ENCODE results near the gene FAS. TPM values are rescaled to one million over a fixed set of nuclear protein-coding genes. Genes with fewer than 3 reads are reported as not detected.
"Not testable (repeated sequence)": the region's sequence is repeated elsewhere in the genome, so short reads cannot be mapped to it uniquely, and the experiment has no call there.

FAS gene
- total RNA-seq, 1 donor from 2014 or later: 7.6 TPM

DNA sequence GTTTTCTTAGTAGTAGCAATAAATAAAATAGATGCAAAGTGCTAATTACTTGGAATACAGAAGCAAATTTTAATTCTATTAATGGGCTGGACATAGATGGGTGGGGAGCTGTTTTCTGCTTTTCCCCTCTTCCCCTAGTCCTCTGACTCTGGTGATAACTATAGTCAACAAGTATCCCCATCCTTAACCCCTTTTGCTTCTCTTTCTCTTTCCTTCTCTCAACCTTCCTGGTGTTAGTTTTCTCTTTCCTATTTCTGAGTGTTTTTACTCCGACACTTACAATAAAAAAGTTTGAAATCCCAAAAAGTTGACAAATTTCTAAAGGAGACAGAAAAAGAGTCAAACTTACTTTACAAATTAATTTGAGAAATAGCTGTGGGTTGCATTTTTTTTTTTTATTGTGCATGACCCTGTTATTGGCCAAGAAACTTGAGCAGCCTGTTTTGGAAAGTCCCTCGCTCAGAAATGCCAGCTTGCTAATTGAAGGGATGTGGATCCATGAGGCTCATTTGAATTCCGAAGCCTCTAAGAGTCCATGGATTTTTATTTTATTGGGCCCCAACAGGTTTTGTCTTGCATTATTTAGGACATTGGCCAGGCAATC, 2.4 kb downstream of the FAS start:
- DNase-seq (ENCODE audit: low read depth in 2 of 2): no peak

GRCh38 chr10:88994019-88994418, 3.4 kb downstream of the FAS start:
- no peak for DNase-seq (ENCODE audit: low read depth in 2 of 2)

- DNase-seq (ENCODE audit: low read depth in 2 of 2): no peak
Observed at GRCh38 chr10:88995156-88995876, 4.7 kb downstream of the FAS start.

DNA sequence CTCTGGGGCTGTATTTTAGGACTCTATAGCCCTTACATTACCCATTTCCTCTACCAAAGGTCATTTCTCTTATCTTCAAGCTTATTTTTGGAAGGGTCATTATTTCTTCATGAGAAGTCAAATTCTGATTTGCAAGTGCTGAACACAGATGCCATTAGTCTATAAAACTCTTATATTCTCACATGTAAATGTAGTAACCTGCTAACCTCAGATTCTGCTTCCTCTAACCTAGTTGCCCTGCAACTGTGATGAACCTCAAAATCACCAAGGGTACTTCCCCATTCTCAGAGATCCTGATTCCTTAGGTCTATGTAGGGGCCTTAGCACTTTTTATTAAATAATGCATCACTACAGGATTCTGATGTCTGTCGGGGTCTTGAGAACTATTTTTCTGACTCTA, 6.3 kb downstream of the FAS start:
- DNase-seq (ENCODE audit: low read depth in 2 of 2): no peak

DNA sequence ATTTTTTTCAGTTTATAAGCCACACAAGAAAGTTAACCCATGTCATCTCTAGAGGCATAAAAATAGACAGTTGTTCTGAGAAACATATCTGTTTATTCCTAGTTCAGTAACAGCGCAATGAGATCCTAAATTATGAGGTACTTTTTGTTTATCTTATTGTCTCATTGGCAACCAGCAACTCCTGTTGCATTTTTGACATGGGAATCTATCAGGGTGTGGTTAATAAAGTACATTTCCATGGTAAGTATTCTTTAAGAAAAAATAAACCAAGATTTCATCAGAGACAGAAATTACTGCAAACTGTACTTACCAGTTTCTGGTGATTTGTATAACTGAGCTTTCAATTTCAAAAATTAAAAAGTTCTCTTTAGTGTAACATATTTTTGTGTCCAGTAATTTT, 9.0 kb downstream of the FAS start:
- DNase-seq (ENCODE audit: low read depth in 2 of 2): no peak

DNA sequence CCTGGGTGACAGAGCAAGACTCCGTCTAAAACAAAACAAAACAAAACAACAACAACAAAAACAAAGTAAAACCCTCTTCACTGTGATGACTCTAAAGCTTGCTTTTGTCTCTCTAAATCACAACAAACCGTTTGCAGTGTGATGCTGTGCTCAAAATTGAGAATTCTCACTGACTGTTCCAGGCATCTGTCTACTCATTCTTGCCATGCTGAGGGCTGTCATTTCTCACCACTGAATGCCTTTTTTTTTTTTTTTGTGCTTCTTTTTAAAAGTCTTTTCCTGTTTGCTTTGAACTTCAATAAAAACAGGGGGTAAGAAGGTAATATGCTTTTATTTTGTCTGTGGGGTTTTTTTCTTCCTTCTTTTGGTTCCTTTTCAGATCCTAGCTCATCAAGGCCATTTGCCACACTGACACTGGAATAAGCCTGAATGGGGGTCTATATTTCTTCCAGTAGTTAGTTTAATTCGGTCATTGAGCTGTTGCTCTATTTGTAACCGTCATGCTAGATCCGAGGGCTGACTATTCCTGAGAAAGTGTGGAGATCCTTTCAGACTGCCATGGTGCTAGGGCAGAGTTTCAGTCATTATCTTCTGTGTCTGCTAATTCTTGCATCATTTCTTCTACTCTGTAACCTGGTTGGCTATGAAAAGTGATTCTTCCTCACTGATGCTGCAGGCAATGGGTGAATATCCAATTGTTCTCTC, 10.6 kb downstream of the FAS start:
- no peak for DNase-seq (ENCODE audit: low read depth in 2 of 2)

GRCh38 chr10:89001729-89002072, 11.1 kb downstream of the FAS start:
- DNase-seq (ENCODE audit: low read depth in 2 of 2): no peak

- no peak for DNase-seq (ENCODE audit: low read depth in 2 of 2)
Observed at GRCh38 chr10:89002226-89002978, 11.8 kb downstream of the FAS start.

- peak in 1 of 2 donors; percentile 67 for DNase-seq (ENCODE audit: low read depth in 2 of 2)
Observed at GRCh38 chr10:89003344-89003743, 12.7 kb downstream of the FAS start.

DNA sequence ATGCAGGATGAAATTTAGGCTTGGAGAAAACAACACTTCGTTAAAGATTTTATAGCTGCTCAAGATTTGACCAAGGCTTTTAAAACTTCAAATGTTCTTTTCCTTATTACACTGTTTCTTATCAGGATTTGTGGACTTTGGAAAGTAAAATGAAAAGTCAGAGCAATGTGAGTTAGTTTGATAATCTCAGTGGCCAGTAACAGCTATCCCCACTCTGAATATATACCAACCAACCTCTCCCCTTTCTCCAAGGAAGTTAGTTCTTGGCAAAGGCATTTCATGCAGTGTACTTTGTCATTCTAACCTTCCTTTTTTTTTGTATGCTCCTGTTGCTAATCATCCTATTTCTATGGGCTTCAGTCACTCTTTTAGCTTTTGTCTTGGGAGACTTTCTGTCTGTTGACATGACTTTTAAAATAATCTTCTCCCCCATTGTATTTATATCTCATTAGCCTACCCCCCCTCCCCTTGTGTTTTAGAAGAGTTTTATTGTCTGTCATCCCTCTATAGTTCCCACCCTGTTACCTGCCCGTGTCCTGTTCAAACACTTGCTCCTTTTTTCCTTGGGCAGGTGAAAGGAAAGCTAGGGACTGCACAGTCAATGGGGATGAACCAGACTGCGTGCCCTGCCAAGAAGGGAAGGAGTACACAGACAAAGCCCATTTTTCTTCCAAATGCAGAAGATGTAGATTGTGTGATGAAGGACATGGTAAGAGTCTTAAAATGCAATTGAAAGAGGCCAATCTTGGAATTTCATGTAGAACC, 16.7 kb downstream of the FAS start:
- no peak for DNase-seq (ENCODE audit: low read depth in 2 of 2)

DNA sequence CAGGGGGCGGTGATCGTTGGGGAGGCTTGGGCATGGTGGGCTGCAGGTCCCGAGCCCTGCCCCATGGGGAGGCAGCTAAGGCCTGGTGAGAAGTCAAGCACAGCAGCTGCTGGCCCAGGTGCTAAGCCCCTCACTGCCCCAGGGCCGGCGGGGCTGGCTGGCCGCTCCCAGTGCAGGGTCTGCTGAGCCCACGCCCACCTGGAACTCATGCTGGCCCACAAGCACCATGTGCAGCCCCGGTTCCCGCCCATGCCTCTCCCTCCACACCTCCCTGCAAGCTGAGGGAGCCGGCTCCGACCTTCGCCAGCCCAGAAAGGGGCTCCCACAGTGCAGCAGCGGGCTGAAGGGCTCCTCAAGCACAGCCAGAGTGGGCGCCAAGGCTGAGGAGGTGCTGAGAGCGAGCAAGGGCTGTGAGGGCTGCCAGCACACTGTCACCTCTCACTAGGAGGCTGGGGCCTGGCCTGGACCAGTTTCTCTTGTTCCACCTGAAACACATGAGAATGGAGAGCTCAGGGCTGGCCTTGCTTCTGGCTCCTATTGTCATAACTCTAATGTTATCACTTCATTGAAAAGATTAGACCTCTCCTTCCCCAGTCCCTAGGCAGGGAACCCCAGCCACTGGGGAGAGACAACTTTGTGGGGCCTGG, 28.2 kb downstream of the FAS start:
- DNase-seq (ENCODE audit: low read depth in 2 of 2): not testable (repeated sequence)

DNA sequence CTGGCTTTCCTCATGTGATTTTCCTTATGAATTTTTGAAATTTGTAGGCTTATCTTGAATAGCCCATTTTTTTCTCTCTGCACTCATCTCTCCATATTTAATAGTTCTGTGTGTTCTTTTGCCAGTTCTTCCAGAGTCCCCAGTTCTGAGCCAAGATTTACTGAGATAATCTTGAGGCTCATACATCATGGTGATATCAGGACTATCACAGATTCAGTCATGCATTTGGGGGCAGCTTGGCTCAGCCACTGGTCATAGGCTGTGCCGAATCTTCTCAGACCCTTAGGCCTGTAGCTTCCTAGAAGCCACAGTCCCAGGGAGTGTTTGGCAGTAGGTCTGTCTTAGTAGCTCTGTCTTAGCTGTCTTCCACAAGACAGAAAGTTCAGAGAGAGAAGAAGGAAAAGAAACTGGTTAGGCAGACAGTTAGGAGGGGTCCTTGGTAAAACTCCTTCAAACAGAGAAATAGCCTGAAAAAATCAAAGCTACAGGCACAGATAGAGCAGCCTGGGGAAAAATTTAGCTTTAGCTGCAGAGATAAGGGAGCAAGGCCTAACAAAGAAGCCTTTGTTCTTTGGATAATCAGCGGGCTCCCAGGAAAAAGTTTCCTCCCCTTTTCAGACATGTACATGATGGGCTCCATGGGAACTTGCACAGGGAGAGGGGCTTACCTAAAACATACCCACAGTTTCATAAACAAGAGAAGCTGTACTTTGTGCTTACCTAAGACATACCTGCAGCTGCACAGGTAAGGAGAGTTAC, 29.1 kb downstream of the FAS start:
- no peak for DNase-seq (ENCODE audit: low read depth in 2 of 2)

DNA sequence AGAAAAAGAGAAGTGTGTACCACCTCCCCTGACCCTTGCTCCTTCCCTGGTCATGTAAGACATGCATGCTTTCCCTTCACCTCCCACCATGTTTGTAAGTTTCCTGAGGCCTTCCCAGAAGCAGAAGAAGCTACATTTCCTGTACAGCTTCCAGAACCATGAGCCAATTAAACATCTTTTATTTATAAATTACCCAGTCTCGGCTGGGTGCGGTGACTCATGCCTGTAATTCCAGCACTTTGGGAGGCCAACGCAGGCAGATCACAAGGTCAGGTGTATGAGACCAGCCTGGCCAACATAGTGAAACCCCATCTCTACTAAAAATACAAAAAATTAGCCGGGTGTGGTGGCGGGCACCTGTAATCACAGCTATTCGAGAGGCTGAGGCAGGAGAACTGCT, 30.9 kb downstream of the FAS start:
- not testable (repeated sequence) for DNase-seq (ENCODE audit: low read depth in 2 of 2)

- DNase-seq (ENCODE audit: low read depth in 2 of 2): no peak
Observed at GRCh38 chr10:89022734-89023133, 32.1 kb downstream of the FAS start.

DNA sequence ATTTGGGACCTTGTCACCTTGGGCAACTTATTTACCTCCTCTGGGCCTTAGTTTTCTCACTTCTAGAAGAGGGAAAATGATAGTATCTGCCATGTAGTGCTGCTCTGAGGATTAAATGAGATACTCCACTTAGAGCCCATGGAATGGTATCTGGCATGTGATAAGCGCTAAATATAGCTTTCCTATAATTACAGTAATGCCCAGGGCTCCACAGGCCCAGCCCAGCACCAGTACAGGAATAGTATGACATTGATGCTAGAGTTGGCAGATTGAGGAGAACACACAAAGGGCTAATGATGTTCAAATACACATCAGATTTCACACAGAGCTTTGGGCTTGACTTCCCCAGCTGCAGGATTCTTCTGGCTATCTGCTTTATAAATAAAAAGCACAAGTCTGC, 34.9 kb downstream of the FAS start:
- no peak for DNase-seq (ENCODE audit: low read depth in 2 of 2)

- no peak for DNase-seq (ENCODE audit: low read depth in 2 of 2)
Observed at GRCh38 chr10:89029181-89029580, 38.6 kb downstream of the FAS start.

DNA sequence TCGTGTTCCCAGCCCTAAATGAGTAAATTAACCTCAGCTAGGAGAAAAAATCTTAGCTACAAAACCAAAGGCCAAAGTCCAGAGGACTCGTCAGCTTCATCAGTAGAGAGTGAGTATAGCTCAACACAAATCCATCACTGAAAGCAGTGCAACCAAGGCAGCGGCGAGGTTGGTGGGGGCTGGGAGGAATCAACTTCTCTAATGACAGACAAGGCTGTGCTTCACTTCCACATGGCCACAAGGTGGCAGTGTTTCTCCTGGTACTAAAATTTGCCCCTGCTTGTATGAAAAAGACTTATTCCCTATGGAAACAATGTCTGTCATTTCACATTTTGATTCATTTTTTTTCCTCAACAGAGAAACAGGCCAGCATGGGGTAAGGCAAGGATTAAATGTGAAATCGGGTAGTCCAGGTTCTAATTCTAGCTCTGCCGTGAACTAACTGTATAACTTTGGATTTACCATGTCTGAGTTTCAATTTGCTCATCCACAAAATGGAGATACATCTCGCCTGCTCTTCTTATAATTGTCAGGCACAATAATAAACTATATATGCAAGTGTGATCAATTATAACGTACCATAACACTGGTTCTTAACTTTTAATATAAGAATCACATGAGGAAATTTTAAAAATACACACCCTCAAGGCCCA, 39.3 kb downstream of the FAS start:
- peak; percentile 81 to 88 for DNase-seq (ENCODE audit: low read depth in 2 of 2)

DNA sequence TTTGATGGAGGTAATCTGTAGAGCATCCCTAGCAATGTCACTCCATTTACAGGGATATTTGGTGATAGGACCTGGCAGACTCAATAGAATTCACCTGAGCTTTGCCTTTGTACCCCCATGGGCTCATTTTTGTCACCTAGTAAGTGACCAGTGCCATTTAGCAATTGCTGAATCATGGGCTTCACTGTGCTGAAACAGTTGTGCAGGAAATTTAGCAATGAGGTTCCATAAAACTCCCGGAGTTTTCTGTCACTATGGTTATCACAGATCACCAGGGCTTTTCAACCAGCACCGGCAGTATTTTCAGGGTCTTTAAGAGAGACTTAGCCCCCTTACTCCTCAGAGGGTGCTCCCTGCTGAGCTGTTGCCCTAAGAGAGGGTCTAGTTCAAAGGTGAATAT, 40.2 kb downstream of the FAS start:
- no peak for DNase-seq (ENCODE audit: low read depth in 2 of 2)

DNA sequence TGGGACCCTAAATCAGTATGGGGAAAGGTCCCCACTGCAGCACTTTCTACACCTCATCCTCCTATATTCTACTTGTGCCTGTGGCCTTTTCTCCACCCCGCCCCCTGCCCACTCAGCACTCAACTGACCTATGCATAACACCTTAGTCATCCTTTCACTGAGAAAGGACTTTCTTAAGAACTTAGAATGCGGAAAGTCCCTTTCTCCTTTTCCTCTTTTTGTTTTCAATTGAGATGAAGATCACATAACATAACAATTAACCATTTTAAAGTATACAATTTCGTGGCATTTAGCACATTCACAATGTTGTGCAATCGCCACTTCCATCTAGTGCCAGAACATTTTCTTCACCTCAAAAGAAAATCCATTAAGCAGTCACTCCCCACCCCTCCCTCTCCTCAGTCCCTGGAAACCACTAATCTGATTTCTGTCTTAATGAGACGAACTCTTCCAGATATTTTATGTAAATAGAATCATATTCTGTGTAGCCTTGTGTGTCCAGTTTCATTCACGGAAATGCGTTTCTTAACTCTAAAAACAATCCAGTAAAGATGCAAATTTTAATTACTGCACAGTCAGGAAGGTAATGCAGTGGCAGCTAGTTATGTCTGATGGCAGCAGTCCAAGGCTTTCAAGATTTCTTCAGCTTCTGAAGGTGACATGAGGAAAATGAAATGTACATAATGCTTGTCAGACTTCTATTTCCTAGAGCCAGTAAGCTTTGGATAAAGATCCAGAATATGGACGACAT, 41.7 kb downstream of the FAS start:
- peak in 1 of 2 donors; percentile 75 for DNase-seq (ENCODE audit: low read depth in 2 of 2)

Data from dermis microvascular lymphatic vessel endothelial cell (primary cell).